H1 (cell line): ENCODE results near the gene ATPAF1. TPM values are rescaled to one million over a fixed set of nuclear protein-coding genes. Genes with fewer than 3 reads are reported as not detected.

ENCODE experiments used
- CTCF ChIA-PET: fragments of 300-600 bp; sonication (Branson Sonifier 250); formaldehyde crosslinking; loops from one replicate; lab custom pipeline; 2021; ENCODE audit not compliant: partially characterized antibody; lab: Charles Lee
- POLR2A ChIA-PET: fragments of 300-600 bp; sonication (Branson Sonifier 250); formaldehyde crosslinking; loops from one replicate; lab custom pipeline; 2021; ENCODE audit warnings: inconsistent platforms; ENCODE audit not compliant: partially characterized antibody; lab: Charles Lee
- DNase-seq, 2 experiments: peaks; one replicate each; pipeline versions ENCODE4 v3.0.0 to v3.0.0-alpha.2; 2010 to 2022; ENCODE audit warnings: low spot score in 2 of 2, low read depth in 1 of 2, mixed read lengths in 1 of 2
- FAIRE-seq: peaks from 2 replicates; lab custom pipeline; 2011; peaks lifted over from hg19 to GRCh38; lab: Jason Lieb, UNC
- H2AFZ ChIP-seq: 2 replicates; pipeline ENCODE4 v1.8.1; 2012; ENCODE audit warnings: low read length, inconsistent platforms
- H2AK5ac ChIP-seq: 2 replicates; pipeline ENCODE4 v1.6.1; 2013; ENCODE audit warnings: low read depth, low read length
- H2BK120ac ChIP-seq: replicated peaks from 2 replicates; pipeline ENCODE3; 2013; ENCODE audit warnings: low read depth, low read length, inconsistent platforms
- H2BK12ac ChIP-seq: 2 replicates; pipeline ENCODE4 v1.6.1; 2013; ENCODE audit warnings: low read depth, low read length
- H2BK15ac ChIP-seq: 2 replicates; pipeline ENCODE4 v1.6.1; 2013; ENCODE audit warnings: low read length
- H2BK20ac ChIP-seq: 2 replicates; pipeline ENCODE4 v1.6.1; 2013; ENCODE audit warnings: low read length
- H2BK5ac ChIP-seq: 2 replicates; pipeline ENCODE4 v1.6.1; 2013; ENCODE audit warnings: low read depth, low read length
- H3K14ac ChIP-seq: 2 replicates; pipeline ENCODE4 v1.6.1; 2013; ENCODE audit warnings: inconsistent platforms; ENCODE audit not compliant: insufficient read length
- H3K18ac ChIP-seq: 2 replicates; pipeline ENCODE4 v1.6.1; 2013; ENCODE audit warnings: low read length; ENCODE audit errors: extremely low read depth
- H3K23ac ChIP-seq: 2 replicates; pipeline ENCODE4 v1.6.1; 2013; ENCODE audit warnings: inconsistent platforms; ENCODE audit not compliant: insufficient read length
- H3K23me2 ChIP-seq: 2 replicates; pipeline ENCODE4 v1.6.1; 2013; ENCODE audit warnings: low read depth, low read length
- H3K27ac ChIP-seq: 2 replicates; pipeline ENCODE4 v1.6.1; 2011; ENCODE audit warnings: low read depth, low read length, inconsistent platforms
- H3K27me3 ChIP-seq, 4 experiments: replicated peaks in 1 of 4; 1 replicate in 1 of 4; 2 replicates in 3 of 4; pipeline versions ENCODE4 v1.6.1 to v1.8.1; 2011 to 2013; ENCODE audit warnings: low read length in 3 of 4, mild to moderate bottlenecking in 3 of 4, inconsistent platforms in 2 of 4, mixed read lengths in 2 of 4, moderate library complexity in 1 of 4; ENCODE audit not compliant: control insufficient read depth in 3 of 4, insufficient read depth in 3 of 4; ENCODE audit errors: extremely low read depth in 1 of 4
- H3K36me3 ChIP-seq, 4 experiments: 2 replicates each; pipeline versions ENCODE4 v1.6.1 to v1.8.1; 2011 to 2013; ENCODE audit warnings: mild to moderate bottlenecking in 4 of 4, low read length in 3 of 4, moderate library complexity in 2 of 4, control low read depth in 1 of 4, inconsistent platforms in 1 of 4; ENCODE audit not compliant: insufficient read depth in 4 of 4, control insufficient read depth in 2 of 4
- H3K4ac ChIP-seq: replicated peaks from 2 replicates; pipeline ENCODE3; 2013; ENCODE audit warnings: low read length, low read depth, mixed read lengths, inconsistent platforms; ENCODE audit not compliant: insufficient read length
- H3K4me1 ChIP-seq, 4 experiments: replicated peaks in 1 of 4; 1 replicate in 1 of 4; 2 replicates in 3 of 4; pipeline versions ENCODE4 v1.6.1 to v1.8.1; 2011 to 2013; ENCODE audit warnings: low read length in 3 of 4, inconsistent platforms in 2 of 4, mixed read lengths in 1 of 4; ENCODE audit not compliant: insufficient read depth in 4 of 4, control insufficient read depth in 3 of 4
- H3K4me2 ChIP-seq, 2 experiments: 2 replicates each; pipeline versions ENCODE4 v1.6.1 to v1.8.1; 2011 to 2013; ENCODE audit warnings: low read depth in 2 of 2, low read length in 2 of 2, control low read depth in 1 of 2, inconsistent platforms in 1 of 2, mild to moderate bottlenecking in 1 of 2; ENCODE audit not compliant: insufficient read depth in 1 of 2
- H3K4me3 ChIP-seq, 4 experiments: fragments of 200-600, 300-600 bp in 1 of 4; sonication (generic), shearing (Covaris generic), sonication (Bioruptor Twin) in 1 of 4; 2 replicates each; pipeline versions ENCODE4 v1.5.1 to v1.8.1; 2011 to 2016; ENCODE audit warnings: low read length in 4 of 4, low read depth in 3 of 4, control low read depth in 2 of 4, inconsistent platforms in 2 of 4, mild to moderate bottlenecking in 2 of 4, mixed read lengths in 1 of 4, moderate library complexity in 1 of 4; ENCODE audit not compliant: insufficient read depth in 2 of 4; ENCODE audit errors: extremely low read depth in 1 of 4
- H3K56ac ChIP-seq: replicated peaks from 2 replicates; pipeline ENCODE3; 2013; ENCODE audit warnings: low read depth, mild to moderate bottlenecking, mixed read lengths, low read length, inconsistent platforms; ENCODE audit not compliant: insufficient read length
- H3K79me1 ChIP-seq: 2 replicates; pipeline ENCODE4 v1.6.1; 2013; ENCODE audit warnings: low read depth, low read length, control low read depth
- H3K79me2 ChIP-seq, 2 experiments: 2 replicates each; pipeline versions ENCODE4 v1.6.1 to v1.8.1; 2012 to 2013; ENCODE audit warnings: low read length in 2 of 2, mild to moderate bottlenecking in 2 of 2, inconsistent platforms in 1 of 2; ENCODE audit not compliant: insufficient read depth in 2 of 2, control insufficient read depth in 1 of 2
- H3K9ac ChIP-seq, 4 experiments: replicated peaks in 1 of 4; 1 replicate in 1 of 4; 2 replicates in 3 of 4; pipeline versions ENCODE4 v1.6.1 to v1.8.1; 2011 to 2013; ENCODE audit warnings: low read depth in 3 of 4, low read length in 3 of 4, control low read depth in 2 of 4, mild to moderate bottlenecking in 2 of 4, moderate library complexity in 2 of 4, inconsistent platforms in 1 of 4; ENCODE audit errors: extremely low read depth in 1 of 4
- H3K9me3 ChIP-seq, 2 experiments: 2 replicates each; pipeline versions ENCODE4 v1.6.1 to v1.8.1; 2012 to 2013; ENCODE audit warnings: mild to moderate bottlenecking in 2 of 2, moderate library complexity in 2 of 2, control low read depth in 1 of 2, inconsistent platforms in 1 of 2, low read depth in 1 of 2, low read length in 1 of 2, mixed read lengths in 1 of 2; ENCODE audit not compliant: insufficient read depth in 2 of 2
- H4K20me1 ChIP-seq, 2 experiments: replicated peaks in 1 of 2; 2 replicates each; pipeline versions ENCODE3 to v1.8.1; 2011 to 2013; ENCODE audit warnings: inconsistent platforms in 2 of 2, low read length in 2 of 2, mild to moderate bottlenecking in 1 of 2; ENCODE audit not compliant: insufficient read depth in 2 of 2, control insufficient read depth in 1 of 2
- H4K5ac ChIP-seq: 2 replicates; pipeline ENCODE4 v1.6.1; 2013; ENCODE audit warnings: low read length, low read depth, mixed read lengths, inconsistent platforms; ENCODE audit not compliant: insufficient read length
- H4K8ac ChIP-seq: 2 replicates; pipeline ENCODE4 v1.8.0; 2013; ENCODE audit warnings: mild to moderate bottlenecking, moderate library complexity, low read length, inconsistent platforms; ENCODE audit not compliant: insufficient read depth; ENCODE audit errors: extremely low read depth
- H4K91ac ChIP-seq: replicated peaks from 2 replicates; pipeline ENCODE3; 2013; ENCODE audit warnings: low read length, mixed read lengths, inconsistent platforms; ENCODE audit not compliant: insufficient read length
- ASH2L ChIP-seq: fragments of 200-600, 300-600 bp; sonication (generic); IDR thresholded peaks from one replicate; pipeline ENCODE4 v1.7.1; 2017; ENCODE audit warnings: low read length
- CBX5 ChIP-seq: fragments of 300-800, 300-1000 bp; sonication (generic); IDR thresholded peaks from 2 replicates; pipeline ENCODE4 v1.7.1; 2016; ENCODE audit warnings: antibody characterized with exemption, low read length, low read depth
- CHD1 ChIP-seq: IDR thresholded peaks from 2 replicates; pipeline ENCODE4 v1.6.1; 2012; ENCODE audit warnings: low read depth, low read length, improper control_type of control experiment
- CREB1 ChIP-seq: IDR thresholded peaks from 2 replicates; pipeline ENCODE4 v1.6.1; 2012; ENCODE audit warnings: inconsistent platforms
- EGR1 ChIP-seq: IDR thresholded peaks from 2 replicates; pipeline ENCODE4 v1.6.1; 2011; ENCODE audit warnings: low read depth, low read length, borderline replicate concordance
- EP300 ChIP-seq, 2 experiments: IDR thresholded peaks; 1 replicate in 1 of 2; 2 replicates in 1 of 2; pipeline ENCODE4 v1.6.1; 2011 to 2012; ENCODE audit warnings: low read depth in 2 of 2, low read length in 2 of 2, mild to moderate bottlenecking in 2 of 2, borderline replicate concordance in 1 of 2, inconsistent platforms in 1 of 2, moderate library complexity in 1 of 2
- JUN ChIP-seq: IDR thresholded peaks from 2 replicates; pipeline ENCODE4 v1.6.1; 2011; ENCODE audit warnings: low read depth, mild to moderate bottlenecking, improper control_type of control experiment, low read length
- NRF1 ChIP-seq: IDR thresholded peaks from 2 replicates; pipeline ENCODE4 v1.6.1; 2011; ENCODE audit warnings: mild to moderate bottlenecking, low read depth, low read length, improper control_type of control experiment
- RFX5 ChIP-seq: IDR thresholded peaks from 2 replicates; pipeline ENCODE4 v1.6.1; 2011; ENCODE audit warnings: low read depth, low read length, improper control_type of control experiment, borderline replicate concordance
- SIX5 ChIP-seq: IDR thresholded peaks from 2 replicates; pipeline ENCODE4 v1.6.1; 2011; ENCODE audit warnings: mild to moderate bottlenecking, low read depth, low read length
- SP1 ChIP-seq: IDR thresholded peaks from 2 replicates; pipeline ENCODE4 v1.6.1; 2011; ENCODE audit warnings: low read depth, low read length
- SP2 ChIP-seq: IDR thresholded peaks from 2 replicates; pipeline ENCODE4 v1.6.1; 2012; ENCODE audit warnings: mild to moderate bottlenecking, low read length, inconsistent platforms
- ZNF274 ChIP-seq: IDR thresholded peaks from 2 replicates; pipeline ENCODE4 v1.7.0; 2012; ENCODE audit warnings: low read length, borderline replicate concordance; ENCODE audit errors: extremely low read depth
- polyA plus RNA-seq, 7 experiments: library from polyadenylated mRNA; depleted of rRNA in 3 of 7; stranded (reverse) in 5 of 7; unstranded in 2 of 7; fragments of >200 nt in 5 of 7; fragments of 200-250 nt in 2 of 7; gene quantifications; 1 replicate in 5 of 7; 2 replicates in 1 of 7; 4 replicates in 1 of 7; pipeline versions ENCODE4 v1.2.1 to v1.2.3, GENCODE V29; 2011 to 2013; ENCODE audit warnings: missing spikeins in 2 of 7, mixed read lengths in 2 of 7
- total RNA-seq: library from RNA; stranded (reverse); fragmentation: NEBNext Ultra II Directional; extraction: Animal tissue kit (Norgen Biotek cat#: 25700); gene quantifications from 2 replicates; pipeline ENCODE4 v1.2.1, GENCODE V29; 2021
- TF ChIP-seq, protein P1 (sequence below), 3 experiments: IDR thresholded peaks; 1 replicate in 2 of 3; 2 replicates in 1 of 3; pipeline versions ENCODE4 v1.5.1 to v1.6.1; 2011; ENCODE audit warnings: low read length in 3 of 3, mild to moderate bottlenecking in 3 of 3, inconsistent platforms in 2 of 3, low read depth in 1 of 3, moderate library complexity in 1 of 3; ENCODE audit not compliant: insufficient read depth in 1 of 3; ENCODE audit errors: control extremely low read depth in 1 of 3

The ATPAF1 gene
- total and polyA plus RNA-seq, 2 of the 8 experiments (the other 6 are each of a cell fraction or from before 2014, with no cell fraction given): 46.7 to 55.9 TPM

DNA sequence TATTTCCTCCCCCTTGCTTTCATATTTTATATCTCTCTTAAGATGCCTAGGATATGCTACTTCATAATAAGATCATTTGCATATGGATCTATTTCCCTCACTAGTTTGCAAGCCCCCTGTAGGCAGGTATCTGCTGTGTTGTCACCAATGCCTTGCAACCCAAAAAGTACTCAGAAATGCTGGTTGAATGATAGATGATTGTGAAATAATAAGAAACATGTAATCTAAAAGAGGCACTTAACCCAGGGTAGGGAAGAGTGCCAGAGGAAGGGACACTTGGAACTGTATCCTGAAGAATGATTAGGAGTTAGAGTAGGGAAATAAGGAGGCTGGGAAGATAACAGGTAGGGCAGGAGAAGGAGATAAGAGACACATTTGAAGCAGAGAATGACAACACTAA is 12.3 kb downstream of the ATPAF1 start:
- H3K18ac ChIP-seq: no peak overlapping the region
- H2BK12ac ChIP-seq: no peak overlapping the region
- H2BK20ac ChIP-seq: no peak overlapping the region
- no peak overlapping the region for H2BK15ac ChIP-seq
- no peak for FAIRE-seq
- no peak overlapping the region for H3K4me3 ChIP-seq
- H3K79me1 ChIP-seq: no peaks in the 10 kb centered on the region
- no peak overlapping the region for H3K23ac ChIP-seq
- H4K8ac ChIP-seq: no peak overlapping the region
- no peak overlapping the region for H2AK5ac ChIP-seq
- POLR2A ChIA-PET: interaction anchor here (1.0 kb wide), 1 partner anchor 14 kb away, joined by 3 read pairs; no protein-coding TSS in a partner anchor
- no peak overlapping the region for H2AFZ ChIP-seq
- no peaks in the 10 kb centered on the region for H3K9me3 ChIP-seq
- no peak overlapping the region for H4K91ac ChIP-seq
- H3K4me1 ChIP-seq: no peaks in the 10 kb centered on the region
- no peak overlapping the region for H3K4ac ChIP-seq
- no peaks in the 10 kb centered on the region for H3K79me2 ChIP-seq
- no peak overlapping the region for H2BK120ac ChIP-seq
- no peak overlapping the region for H3K27ac ChIP-seq
- H4K20me1 ChIP-seq: no peaks in the 10 kb centered on the region
- no peaks in the 10 kb centered on the region for H3K23me2 ChIP-seq
- no peak overlapping the region for H3K14ac ChIP-seq
- H3K36me3 ChIP-seq: peaks cover 0 to 52% (median 12%) of the 10 kb centered on the region in 4 experiments; a peak in 6 of 8 replicates
- no peaks in the 10 kb centered on the region for H3K27me3 ChIP-seq
- H2BK5ac ChIP-seq: no peak overlapping the region
- no peak overlapping the region for H3K9ac ChIP-seq
- H3K56ac ChIP-seq: no peak overlapping the region
- no peak for DNase-seq
- CTCF ChIA-PET: interaction anchor here (0.7 to 1.7 kb wide), 7 partner anchors 10 to 242 kb away, joined by 3 to 7 read pairs (median 4); partner anchors contain the start of gene ATPAF1
- no peak overlapping the region for H3K4me2 ChIP-seq
- H4K5ac ChIP-seq: no peak overlapping the region
- TF ChIP-seq, protein P1, sequence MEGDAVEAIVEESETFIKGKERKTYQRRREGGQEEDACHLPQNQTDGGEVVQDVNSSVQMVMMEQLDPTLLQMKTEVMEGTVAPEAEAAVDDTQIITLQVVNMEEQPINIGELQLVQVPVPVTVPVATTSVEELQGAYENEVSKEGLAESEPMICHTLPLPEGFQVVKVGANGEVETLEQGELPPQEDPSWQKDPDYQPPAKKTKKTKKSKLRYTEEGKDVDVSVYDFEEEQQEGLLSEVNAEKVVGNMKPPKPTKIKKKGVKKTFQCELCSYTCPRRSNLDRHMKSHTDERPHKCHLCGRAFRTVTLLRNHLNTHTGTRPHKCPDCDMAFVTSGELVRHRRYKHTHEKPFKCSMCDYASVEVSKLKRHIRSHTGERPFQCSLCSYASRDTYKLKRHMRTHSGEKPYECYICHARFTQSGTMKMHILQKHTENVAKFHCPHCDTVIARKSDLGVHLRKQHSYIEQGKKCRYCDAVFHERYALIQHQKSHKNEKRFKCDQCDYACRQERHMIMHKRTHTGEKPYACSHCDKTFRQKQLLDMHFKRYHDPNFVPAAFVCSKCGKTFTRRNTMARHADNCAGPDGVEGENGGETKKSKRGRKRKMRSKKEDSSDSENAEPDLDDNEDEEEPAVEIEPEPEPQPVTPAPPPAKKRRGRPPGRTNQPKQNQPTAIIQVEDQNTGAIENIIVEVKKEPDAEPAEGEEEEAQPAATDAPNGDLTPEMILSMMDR (IDR thresholded peaks at IDR 0.05; ENCODE audit: control extremely low read depth in 1 of 3, insufficient read depth in 1 of 3, low read depth in 1 of 3, low read length in 3 of 3): no peak
- TF ChIP-seq CBX5 (no peak), CHD1 (no peak), EGR1 (no peak), SIX5 (no peak), ZNF274 (no peak), RFX5 (no peak), SP1 (no peak), ASH2L (no peak), NRF1 (no peak), JUN (no peak), CREB1 (no peak), SP2 (no peak), EP300 (IDR thresholded peaks at IDR 0.05; ENCODE audit: borderline replicate concordance in 1 of 2, low read depth in 2 of 2, low read length in 2 of 2) (no peak)
